Stomach (tissue), 9 donors: Measurements from ENCODE around the gene GLIS2. TPM values are rescaled to one million over a fixed set of nuclear protein-coding genes. Genes with fewer than 3 reads are reported as not detected.

Source experiments
- DNase-seq, 2 donors: peaks; one replicate each; pipeline versions ENCODE4 v3.0.0 to v3.0.0-alpha.2; 2013 to 2019
- H3K27ac ChIP-seq, 5 donors: fragments of 200-600 bp in 4 of 5; sonication (generic) in 4 of 5; one replicate each; pipeline ENCODE4 v1.5.1; 2013 to 2019; ENCODE audit warnings: mild to moderate bottlenecking in 1 of 5, moderate library complexity in 1 of 5
- H3K27me3 ChIP-seq, 3 donors: fragments of 200-600 bp; sonication (generic); one replicate each; pipeline ENCODE4 v1.5.1; 2017 to 2019; ENCODE audit warnings: mixed run types in 1 of 3
- H3K36me3 ChIP-seq, 4 donors: fragments of 200-600 bp; sonication (generic); 1 replicate in 3 of 4; 2 replicates in 1 of 4; pipeline ENCODE4 v1.5.1; 2016 to 2019
- H3K4me1 ChIP-seq, 4 donors: fragments of 200-600 bp; sonication (generic); one replicate each; pipeline ENCODE4 v1.5.1; 2016 to 2019
- H3K4me3 ChIP-seq, 4 donors: fragments of 200-600 bp; sonication (generic) in 3 of 4; one replicate each; pipeline ENCODE4 v1.5.1; 2016 to 2019; ENCODE audit warnings: mild to moderate bottlenecking in 1 of 4
- H3K9me3 ChIP-seq, 4 donors: fragments of 200-600 bp; sonication (generic); one replicate each; pipeline ENCODE4 v1.5.1; 2016 to 2019
- CTCF ChIP-seq, 7 experiments: fragments of 450-650 bp in 4 of 7; fragments of 200-600 bp in 3 of 7; sonication (generic) in 3 of 7; IDR thresholded peaks; one replicate each; pipeline ENCODE4 v1.5.1; 2016 to 2019; ENCODE audit warnings: antibody characterized with exemption in 7 of 7, control low read depth in 2 of 7, mild to moderate bottlenecking in 1 of 7
- EP300 ChIP-seq: sonication (generic); formaldehyde crosslinking; IDR thresholded peaks from one replicate; pipeline ENCODE4 v1.6.1; 2017; ENCODE audit warnings: antibody characterized with exemption
- POLR2A ChIP-seq, 4 donors: fragments of 450-650 bp; IDR thresholded peaks; one replicate each; pipeline ENCODE4 v1.6.1; 2016; ENCODE audit warnings: antibody characterized with exemption in 4 of 4, control low read depth in 2 of 4, mild to moderate bottlenecking in 1 of 4, moderate library complexity in 1 of 4
- POLR2AphosphoS5 ChIP-seq, 3 donors: sonication (generic); formaldehyde crosslinking; IDR thresholded peaks; one replicate each; pipeline ENCODE4 v1.6.1; 2016; ENCODE audit warnings: antibody characterized with exemption in 3 of 3
- WGBS, 5 donors: extraction: QIAGEN DNeasy Blood & Tissue Kit in 3 of 5; methylation state at CpG; one replicate each; pipeline versions ENCODE4 v1.1.5 to v1.1.7; 2013 to 2018; 5-methylcytosine and 5-hydroxymethylcytosine counted together
- intact Hi-C: fragments of 100-400 bp; cut with DNase I; formaldehyde crosslinking; loops from one replicate; pipeline ENCODE4 v1.15.1; 2023; ENCODE audit warnings: low total_unique reads
- polyA plus RNA-seq, 3 donors: library from polyadenylated mRNA; stranded (reverse); fragments of 200-250 nt; gene quantifications; one replicate each; pipeline ENCODE4 v1.2.3, GENCODE V29; 2013
- total RNA-seq, 5 donors: library from RNA; depleted of rRNA; stranded (reverse); fragments of >200 nt; gene quantifications; one replicate each; pipeline versions ENCODE4 v1.1.0 to v1.2.3, GENCODE V29; 2014 to 2016
- donor health status: healthy with polysubstance abuse.
- donor health status: Bipolar disorder and iron deficiency.
- donor health status: healthy.

Gene GLIS2
- total and polyA plus RNA-seq, 8 donors, result 3.2 to 21.0 (median 5.2) TPM

- peaks cover 46 to 64% (median 57%) of the 10 kb centered on the region in 4 donors for H3K4me1 ChIP-seq
- peaks cover 0 to 19% (median 9%) of the 10 kb centered on the region in 4 donors for H3K36me3 ChIP-seq
- H3K4me3 ChIP-seq, result peak overlapping the region in 2 of 4 donors; percentile 48 to 53
- peaks cover 0 to 8% (median 0%) of the 10 kb centered on the region in 3 donors for H3K27me3 ChIP-seq
- intact Hi-C loops, result loop anchor here (5.0 kb wide), 1 partner anchor 127 kb away; no protein-coding TSS in a partner anchor
- H3K27ac ChIP-seq, result peak overlapping the region; percentile 57 to 87 (median 79)
- no peaks in the 10 kb centered on the region for H3K9me3 ChIP-seq
- WGBS, 5 donors, result 41 to 53% (median 46%) methylated on average over 16 to 17 of the region's 17 CpGs
- TF ChIP-seq POLR2AphosphoS5 (IDR thresholded peaks at IDR 0.05), result peak in 2 of 3 donors; percentile 11 to 21
- TF ChIP-seq CTCF (IDR thresholded peaks at IDR 0.05), result no peak
- DNase-seq, result peak in 1 of 2 donors; percentile 49
These were observed 13.2 kb downstream of the GLIS2 start for GRCh38 chr16:4328782-4329775.

- TF ChIP-seq CTCF (IDR thresholded peaks at IDR 0.05) (peak in 6 of 7 experiments; percentile 22 to 97 (median 94)), EP300 (no peak), POLR2AphosphoS5 (IDR thresholded peaks at IDR 0.05) (peak in 1 of 3 donors; percentile 44)
- peaks cover 8 to 31% (median 20%) of the 10 kb centered on the region in 4 donors for H3K36me3 ChIP-seq
- intact Hi-C loops, result no loop called here
- peak overlapping the region in 3 of 5 donors; percentile 79 to 87 (median 81) for H3K27ac ChIP-seq
- peaks cover 0 to 8% (median 0%) of the 10 kb centered on the region in 3 donors for H3K27me3 ChIP-seq
- DNase-seq, result peak; percentile 89
- H3K9me3 ChIP-seq, result no peaks in the 10 kb centered on the region
- H3K4me3 ChIP-seq, result no peak overlapping the region
- WGBS, 5 donors, result 39 to 47% (median 45%) methylated on average over 12 to 14 of the region's 14 CpGs
- peaks cover 33 to 52% (median 44%) of the 10 kb centered on the region in 4 donors for H3K4me1 ChIP-seq
These were observed 14.5 kb downstream of the GLIS2 start for GRCh38 chr16:4330277-4330874.

- H3K36me3 ChIP-seq, result peaks cover 25 to 48% (median 37%) of the 10 kb centered on the region in 4 donors
- no peak for DNase-seq
- H3K27me3 ChIP-seq, result peaks cover 0 to 8% (median 0%) of the 10 kb centered on the region in 3 donors
- H3K4me1 ChIP-seq, result peaks cover 29 to 37% (median 32%) of the 10 kb centered on the region in 4 donors
- H3K27ac ChIP-seq, result no peak overlapping the region
- TF ChIP-seq CTCF (IDR thresholded peaks at IDR 0.05), result no peak
- TF ChIP-seq POLR2A (IDR thresholded peaks at IDR 0.05), result no peak
- no peak for TF ChIP-seq POLR2AphosphoS5 (IDR thresholded peaks at IDR 0.05)
- no peak for TF ChIP-seq EP300
- no peaks in the 10 kb centered on the region for H3K9me3 ChIP-seq
- WGBS, 5 donors, result 76 to 92% (median 86%) methylated on average over 12 to 14 of the region's 14 CpGs
- H3K4me3 ChIP-seq, result no peak overlapping the region
- intact Hi-C loops, result no loop called here
These were observed 16.2 kb downstream of the GLIS2 start for GRCh38 chr16:4332083-4332482.

GRCh38 chr16:4332623-4333307 lies 16.9 kb downstream of the GLIS2 start:
- intact Hi-C loops, result no loop called here

More at GRCh38 chr16:4332623-4333307, 16.9 kb downstream of the GLIS2 start:
- TF ChIP-seq CTCF (IDR thresholded peaks at IDR 0.05) (no peak), POLR2AphosphoS5 (IDR thresholded peaks at IDR 0.05) (no peak), POLR2A (IDR thresholded peaks at IDR 0.05) (no peak), EP300 (no peak)
- no peak for DNase-seq
- H3K4me1 ChIP-seq, result peaks cover 22 to 30% (median 25%) of the 10 kb centered on the region in 4 donors
- WGBS, 5 donors, result 84 to 93% (median 89%) methylated on average over 6 to 19 of the region's 19 CpGs
- no peak overlapping the region for H3K4me3 ChIP-seq
- no peak overlapping the region for H3K27ac ChIP-seq
- peaks cover 27 to 55% (median 44%) of the 10 kb centered on the region in 4 donors for H3K36me3 ChIP-seq
- no peaks in the 10 kb centered on the region for H3K9me3 ChIP-seq
- H3K27me3 ChIP-seq, result peaks cover 0 to 3% (median 0%) of the 10 kb centered on the region in 3 donors
